CD4-positive, alpha-beta T cell treated with Interleukin-15 for 1 hour (primary cell): Measurements from ENCODE around the gene AP2A2.

Experiments
- DNase-seq: peaks from one replicate; pipeline ENCODE4 v3.0.0-alpha.2; 2020

The AP2A2 gene

DNA sequence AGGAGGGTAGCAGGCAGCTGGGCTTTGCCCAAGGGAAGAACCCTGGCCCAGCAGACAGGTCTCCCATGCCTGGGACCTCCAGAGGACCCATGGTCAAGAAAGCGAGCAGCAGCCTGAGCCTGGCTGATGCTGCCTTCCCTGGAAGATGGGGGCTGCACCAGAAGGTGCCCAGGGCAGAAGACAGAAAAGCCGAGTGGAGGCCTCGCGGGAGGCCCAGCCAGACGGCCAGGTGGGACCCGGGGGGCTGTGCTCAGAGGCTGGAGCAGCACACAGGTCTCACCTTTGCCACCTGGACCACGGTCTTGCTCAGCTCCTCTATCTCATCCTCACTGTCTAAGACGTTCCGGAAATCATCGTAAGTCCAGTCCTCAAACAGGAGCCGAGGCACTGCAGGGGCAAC is 25.9 kb upstream of the AP2A2 start:
- DNase-seq: no peak

DNA sequence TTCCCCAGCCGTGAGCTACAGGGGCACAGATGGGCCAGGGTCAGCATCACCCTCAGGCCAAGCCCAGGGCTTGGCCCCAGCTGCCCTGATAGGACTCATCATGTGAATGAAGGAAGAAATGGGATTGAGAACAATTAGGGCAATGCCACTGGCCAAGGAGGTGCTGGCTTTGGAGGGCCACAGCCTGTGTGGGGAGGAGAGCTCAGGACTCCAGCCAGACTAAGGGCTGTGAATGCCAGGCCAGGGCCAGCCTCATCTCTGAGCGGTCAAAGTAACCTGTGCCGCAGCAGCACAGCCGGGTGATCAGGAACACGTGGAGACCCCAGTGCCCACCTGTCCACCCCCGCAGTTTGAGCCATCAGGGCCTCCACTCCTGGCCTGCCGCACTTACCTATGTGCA is 25.1 kb upstream of the AP2A2 start:
- no peak for DNase-seq

DNA sequence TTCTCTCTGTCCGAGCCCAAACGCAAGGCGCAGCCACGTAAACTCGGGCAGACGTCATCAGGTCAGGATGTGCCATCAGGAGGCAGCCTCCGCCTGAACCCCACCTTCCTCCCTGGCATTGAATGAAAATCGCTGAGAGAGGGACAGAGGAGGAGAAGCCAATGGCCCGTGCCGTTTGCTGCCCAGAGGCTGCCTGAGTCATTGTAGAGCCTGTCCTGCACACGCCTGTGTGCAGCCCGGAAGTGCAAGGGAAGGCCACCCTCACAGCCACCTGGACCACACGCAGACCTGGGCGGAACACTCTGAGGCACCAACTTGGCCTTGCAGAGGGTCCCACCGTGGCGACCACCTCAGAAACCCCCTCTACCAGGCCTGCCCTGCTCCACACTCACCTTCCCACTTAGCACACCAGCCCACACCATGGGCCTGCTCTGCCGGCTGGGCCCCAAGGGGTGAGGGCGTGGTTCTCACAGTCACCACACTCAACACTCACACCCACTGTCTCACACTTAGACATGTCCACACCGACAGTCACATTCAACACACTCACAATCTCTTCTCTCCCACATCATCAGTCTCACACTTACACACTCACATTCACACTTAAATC is 24.1 kb upstream of the AP2A2 start:
- DNase-seq: no peak

DNA sequence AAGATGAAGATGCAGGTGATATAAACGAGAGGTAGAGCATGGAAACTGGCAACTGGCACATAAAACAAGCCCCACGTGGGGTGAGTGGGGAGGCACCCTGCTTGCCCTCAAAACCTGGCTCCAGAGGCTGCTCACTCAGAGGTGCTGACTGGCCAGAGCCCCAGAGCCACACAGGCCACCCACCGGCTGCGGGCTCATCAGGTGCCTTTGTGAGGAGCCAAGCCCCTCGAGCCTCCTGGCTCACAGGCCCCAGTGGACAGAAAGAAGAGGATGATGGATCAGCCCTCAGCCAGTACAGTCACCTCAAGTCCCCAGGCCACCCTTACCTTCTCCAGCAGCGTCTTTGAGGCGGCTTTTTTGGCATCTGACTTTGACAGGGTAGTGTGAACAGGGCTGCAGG is 21.3 kb upstream of the AP2A2 start:
- DNase-seq: no peak

DNA sequence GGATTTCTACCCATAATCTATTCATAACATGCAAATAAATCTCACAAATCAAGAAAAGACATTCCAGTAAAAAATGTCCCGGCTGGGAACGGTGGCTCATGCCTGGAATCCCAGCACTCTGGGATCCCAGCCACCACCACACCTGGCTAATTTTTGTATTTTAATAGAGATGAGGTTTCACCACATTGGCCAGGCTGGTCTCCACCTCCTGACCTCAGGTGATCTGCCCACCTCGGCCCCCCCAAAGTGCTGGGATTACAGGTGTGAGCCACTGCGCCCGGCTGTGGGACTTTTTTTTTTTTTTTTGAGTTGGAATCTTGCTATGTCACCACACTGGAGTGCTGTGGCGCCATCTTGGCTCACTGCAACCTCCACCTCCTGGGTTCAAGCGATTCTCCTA is 19.7 kb upstream of the AP2A2 start:
- DNase-seq: no peak

DNA sequence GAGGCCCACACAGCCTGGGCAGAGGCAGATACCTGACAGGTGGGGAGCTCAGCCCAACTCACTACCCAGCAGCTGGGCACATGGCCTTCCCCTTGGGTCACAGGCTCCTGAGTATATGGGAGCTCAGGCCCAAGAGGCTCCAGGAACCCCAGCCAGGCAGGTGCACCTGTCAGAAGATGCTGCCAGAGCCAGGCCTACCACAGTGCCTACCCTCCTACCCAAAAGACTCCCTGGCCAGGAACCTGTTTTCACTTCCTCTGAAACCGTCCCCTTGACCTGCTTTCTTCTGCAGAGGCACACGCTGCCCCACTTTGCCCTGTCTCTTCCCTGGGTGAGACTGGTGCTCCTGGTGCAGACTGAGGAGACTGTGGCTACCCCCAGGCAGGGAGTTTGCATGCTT is 18.0 kb upstream of the AP2A2 start:
- DNase-seq: no peak

DNA sequence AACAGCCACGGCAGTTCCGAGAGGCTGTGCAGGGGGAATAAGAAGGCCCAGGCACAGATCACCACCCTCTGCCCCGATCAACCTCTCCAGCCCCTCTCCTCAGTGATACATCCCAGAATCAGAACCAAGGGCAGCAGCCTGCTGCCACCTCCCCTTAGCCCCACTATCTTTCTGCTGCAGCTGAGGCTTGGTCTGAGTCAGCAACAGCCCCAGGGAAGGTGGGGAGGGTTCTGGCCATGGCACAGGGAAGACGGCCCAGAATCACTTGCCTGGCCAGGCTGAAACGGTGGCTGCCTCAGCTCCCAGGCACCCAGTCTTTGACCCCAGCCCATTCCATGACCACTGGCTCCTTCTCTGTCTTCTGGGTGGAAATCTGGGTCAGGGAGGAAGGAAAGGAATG is 17.4 kb upstream of the AP2A2 start:
- no peak for DNase-seq

DNA sequence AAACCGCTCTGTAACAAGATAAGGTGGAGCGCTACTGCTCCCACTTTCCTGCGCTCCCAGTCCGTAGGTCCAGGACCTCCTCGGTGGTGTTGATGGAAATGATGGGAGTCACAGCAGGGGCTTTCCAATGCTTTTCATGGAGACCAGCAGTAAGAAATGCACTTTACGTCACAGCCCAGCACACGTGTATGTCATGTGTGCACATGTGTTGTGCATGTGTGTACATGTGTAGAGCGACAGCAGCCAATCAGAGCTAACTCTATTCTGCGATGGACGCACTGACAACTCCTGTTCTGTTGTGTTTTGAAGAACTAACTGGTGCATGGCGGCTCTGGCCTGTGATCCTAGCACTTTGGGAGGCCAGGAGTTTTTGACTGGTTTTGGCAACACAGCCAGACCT is 16.3 kb upstream of the AP2A2 start:
- DNase-seq: no peak

DNA sequence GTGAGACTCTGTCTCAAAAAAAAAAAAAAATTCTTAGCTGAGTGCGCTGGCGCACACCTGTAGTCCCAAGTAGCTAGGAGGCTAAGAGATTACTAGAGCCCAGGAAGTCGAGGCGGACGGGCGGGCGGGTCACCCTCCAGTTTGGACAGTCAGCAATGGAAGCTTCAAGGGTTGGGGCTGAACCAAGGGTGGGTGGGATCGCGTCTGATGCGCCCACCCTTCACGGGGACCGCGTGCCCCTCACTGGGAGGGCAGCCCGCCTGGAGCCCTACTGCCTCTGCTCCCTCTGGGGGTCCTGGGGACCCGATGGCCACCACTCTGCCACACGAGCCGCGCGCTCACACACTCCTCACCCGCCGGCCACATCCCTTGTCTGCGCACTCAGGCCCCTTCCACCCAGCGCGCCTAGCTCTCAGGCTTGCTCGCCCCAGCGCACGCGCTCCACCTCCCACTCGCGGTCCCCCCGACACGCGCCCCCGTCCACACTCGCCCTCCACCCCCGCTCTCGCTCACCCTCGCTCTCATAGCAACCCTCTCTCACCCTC is 15.6 kb upstream of the AP2A2 start:
- DNase-seq: no peak

DNA sequence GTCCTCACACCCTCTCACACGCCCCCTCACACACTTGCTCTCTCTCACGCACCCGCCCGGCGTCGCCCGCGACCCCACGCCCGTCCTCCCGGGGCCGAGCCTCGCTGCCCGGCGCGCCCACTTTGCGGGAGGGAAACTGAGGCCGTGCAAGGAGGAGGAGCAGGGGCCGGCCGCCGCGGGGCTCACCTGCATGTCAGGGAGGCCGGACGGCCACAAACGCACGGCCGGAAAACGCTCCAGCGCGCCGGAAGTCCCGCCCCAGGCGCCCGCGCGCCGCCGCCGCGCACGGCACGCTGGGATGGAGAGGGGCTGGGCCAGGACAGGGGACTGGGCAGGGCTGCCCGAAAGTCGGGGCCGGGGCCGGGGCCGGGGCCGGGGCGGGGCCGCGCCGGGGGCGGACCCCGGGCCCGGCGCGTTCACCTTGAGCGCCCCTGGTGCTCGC is 15.1 kb upstream of the AP2A2 start, which contains the start of gene CHID1:
TSS of gene CHID1 (minus strand) at position 222 of the 442 bp plus-strand sequence. CDS start 5,994 bp downstream, outside the sequence.
- peak; percentile 86 for DNase-seq

DNA sequence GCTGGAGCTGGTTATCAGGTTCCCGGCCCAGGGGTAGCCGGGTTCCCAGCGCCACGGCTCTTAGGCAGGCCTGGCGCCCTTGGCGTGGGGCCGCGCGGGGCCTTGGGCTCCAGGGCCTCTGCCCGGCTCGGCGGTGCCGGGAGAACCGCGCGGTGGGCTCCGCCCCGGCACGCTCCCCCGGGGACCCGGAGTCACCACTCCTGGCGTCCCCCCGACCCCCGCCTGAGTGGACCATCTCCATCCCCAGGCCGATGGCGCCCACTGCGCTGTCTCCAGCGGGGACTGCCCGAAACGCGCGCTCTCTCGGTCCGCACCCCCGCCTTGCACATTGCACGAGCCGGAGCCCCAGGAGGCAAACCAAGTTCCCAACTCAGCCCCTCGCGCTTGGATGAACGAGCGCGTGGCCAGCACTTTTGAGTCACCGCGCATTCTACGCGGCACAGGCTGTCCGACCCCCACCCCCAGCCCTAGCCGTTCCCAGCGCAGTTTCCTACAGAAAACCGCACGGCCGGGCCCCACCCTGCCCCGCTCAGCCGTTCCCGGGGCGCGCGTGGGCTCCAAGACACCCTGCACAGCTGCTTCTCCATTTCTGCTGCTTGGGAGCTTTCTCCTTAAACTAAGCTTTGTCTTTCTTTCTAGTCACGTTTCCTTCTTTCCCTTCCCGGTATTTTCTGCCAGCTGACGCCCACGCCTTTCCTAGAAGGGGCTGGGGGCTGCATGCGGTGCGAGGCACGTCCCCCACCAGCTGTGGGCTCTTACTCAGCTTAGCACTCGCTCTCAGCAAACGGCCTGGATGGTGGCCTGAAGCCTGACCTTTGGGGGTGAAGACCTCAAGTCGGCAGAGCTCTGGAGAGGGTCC is 14.4 kb upstream of the AP2A2 start:
- no peak for DNase-seq

DNA sequence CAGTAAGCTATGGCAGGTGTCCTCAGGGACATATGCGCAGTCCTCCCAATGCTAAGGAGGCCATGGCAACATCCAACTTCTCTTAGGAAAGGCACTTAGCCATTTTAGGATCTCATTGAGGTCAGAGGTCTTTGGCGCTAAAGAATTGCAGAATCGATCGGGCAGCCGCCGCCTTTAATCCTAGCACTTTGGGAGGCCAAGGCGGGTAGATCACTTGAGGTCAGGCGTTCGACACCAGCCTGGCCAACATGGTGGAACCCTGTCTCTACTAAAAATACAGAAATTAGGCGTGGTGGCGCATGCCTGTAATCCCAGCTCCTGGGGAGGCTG is 13.8 kb upstream of the AP2A2 start:
- DNase-seq: no peak

DNA sequence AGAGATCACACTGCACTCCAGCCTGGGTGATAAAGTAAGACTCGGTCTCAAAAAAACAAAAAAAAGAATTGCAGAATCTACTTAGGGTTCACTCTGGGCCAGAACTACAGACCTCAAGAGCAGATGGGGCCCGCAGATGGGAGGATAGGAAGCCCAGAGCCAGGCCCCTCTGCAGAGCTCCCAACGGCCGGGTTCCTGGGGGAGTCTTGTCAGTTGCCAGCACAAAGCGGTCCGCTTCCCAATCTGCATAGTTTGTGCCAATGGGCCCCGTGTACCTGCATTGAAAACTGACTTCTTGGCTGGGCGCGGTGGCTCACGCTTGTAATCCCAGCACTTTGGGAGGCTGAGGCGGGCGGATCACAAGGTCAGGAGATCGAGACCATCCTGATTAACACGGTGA is 13.4 kb upstream of the AP2A2 start:
- DNase-seq: no peak

DNA sequence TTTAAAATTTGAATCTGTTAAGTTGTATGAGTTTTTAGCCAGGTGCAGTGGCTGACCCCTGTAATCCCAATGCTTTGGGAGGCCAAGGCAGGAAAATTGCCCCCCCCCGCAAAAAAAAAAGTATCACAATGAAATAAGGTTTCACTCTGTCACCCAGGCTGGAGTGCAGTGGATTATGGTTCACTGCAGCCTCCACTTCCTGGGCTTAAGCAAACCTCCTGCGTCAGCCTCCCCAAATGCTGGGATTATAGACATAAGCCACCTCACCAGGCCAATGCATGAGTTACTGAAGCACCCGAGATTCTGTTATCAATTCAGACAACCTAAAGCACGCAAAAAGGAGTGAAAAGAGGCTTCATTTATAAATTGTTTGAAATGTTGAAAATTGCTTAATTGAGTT is 12.6 kb upstream of the AP2A2 start:
- DNase-seq: no peak

DNA sequence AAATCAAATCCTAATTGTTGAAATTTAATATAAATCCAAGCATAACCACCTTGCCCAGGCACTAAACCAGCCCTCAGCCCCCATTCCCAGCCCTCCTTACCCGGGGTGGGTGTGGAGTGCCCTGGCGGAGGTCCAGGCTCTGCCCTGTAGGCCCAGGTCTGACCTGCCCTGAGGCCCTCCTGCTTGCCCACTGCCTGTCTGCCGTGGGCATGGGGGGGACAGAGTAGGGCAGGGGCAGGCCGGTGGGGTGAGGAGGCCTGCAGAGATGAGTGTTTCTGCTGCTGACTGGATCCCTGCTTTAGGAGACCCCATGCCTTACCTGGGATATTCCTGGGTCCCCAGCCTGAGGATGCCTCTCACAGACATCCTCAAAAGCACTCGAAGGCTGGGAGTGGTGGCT is 11.5 kb upstream of the AP2A2 start:
- DNase-seq: no peak

DNA sequence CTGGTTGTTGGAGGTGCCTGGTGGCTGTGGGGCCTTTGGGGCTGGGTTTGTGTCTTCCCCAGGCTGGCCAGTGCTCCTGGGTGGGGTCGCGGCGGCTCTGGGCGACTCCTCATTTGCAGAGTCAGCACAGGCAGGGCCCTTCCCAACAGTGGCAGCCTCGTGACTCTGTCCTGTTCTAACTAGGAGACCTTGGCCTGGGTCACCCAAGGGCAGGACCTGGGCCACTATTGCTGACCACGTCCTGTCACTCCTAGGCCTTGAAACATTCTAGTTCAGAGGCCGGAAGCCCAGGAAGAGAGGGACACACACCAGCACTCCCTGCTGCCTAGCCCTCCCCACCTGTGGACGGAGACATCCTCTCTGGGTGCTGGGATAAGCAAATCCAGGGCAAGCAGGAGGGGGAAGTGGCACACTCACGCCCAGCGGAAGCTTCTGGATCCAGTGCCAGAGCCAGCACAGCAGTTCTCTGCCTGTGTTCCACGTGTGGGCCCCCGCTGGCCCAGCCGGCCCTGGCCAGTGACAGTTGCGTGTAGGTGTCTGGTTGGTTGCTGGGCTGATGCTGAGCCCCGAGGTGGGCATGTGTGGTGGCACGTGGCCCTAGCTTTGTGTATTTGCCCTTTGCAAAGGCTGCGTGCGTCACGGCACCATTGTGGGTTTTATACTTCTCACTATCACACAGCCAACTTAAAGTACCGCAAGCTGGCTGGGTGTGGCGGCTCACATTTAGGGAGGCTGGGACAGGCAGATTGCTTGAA is 10.7 kb upstream of the AP2A2 start:
- DNase-seq: no peak

DNA sequence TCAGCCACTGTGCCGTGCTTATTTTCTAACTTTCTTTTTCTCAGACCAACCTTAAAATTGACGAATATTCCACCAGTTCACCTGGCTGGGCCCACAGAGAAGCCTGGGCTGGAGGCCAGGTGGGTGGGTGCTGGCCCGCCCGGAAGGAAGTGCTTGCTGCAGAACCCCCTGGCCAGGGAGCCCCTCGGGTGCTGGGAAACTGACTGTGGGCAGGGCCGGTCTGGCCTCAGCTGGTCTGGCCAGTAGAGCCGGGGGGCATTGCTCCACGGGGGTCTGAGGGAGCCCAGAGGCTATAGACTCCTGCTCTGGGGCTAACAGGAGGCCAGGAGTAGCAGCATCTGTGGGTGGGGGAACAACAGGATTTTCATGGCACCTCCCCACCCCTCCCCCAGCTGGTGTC is 8.2 kb upstream of the AP2A2 start:
- DNase-seq: no peak

DNA sequence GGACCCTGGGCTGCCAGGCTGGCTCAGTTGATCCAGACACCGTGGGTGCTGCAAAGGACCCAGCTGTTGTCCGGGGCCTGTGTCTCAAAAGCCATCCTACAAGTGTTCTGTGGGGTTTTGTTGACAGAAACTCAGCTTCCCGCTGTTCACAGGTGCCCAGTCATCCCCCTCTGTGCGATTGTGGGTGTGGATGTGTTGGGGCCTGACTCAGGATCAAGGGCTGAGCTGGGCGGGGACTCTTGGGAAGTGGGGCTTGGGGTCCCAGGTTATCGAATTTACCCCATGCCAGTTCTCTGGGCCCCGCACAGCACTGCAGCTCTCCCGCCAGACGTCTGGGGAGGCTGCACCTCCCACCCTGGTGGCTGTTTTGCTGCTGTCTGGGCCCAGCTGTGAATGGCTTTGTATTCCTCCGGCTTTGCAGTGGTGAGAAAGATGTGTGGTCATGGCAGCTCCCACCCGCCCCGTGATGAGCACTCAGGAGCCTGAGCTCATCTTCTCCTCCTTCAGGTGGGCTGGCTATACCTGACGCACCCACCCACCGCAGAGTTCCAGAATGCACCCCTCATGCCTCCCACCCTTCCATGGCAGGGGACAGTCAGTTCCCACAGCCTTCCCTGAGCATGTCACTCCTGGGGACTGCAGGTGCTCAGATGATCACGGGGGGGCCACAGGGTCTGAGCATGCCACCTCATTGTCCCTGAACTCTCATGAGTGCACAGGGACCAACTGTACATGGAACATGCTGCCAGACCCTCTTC is 3.6 kb upstream of the AP2A2 start:
- DNase-seq: no peak

DNA sequence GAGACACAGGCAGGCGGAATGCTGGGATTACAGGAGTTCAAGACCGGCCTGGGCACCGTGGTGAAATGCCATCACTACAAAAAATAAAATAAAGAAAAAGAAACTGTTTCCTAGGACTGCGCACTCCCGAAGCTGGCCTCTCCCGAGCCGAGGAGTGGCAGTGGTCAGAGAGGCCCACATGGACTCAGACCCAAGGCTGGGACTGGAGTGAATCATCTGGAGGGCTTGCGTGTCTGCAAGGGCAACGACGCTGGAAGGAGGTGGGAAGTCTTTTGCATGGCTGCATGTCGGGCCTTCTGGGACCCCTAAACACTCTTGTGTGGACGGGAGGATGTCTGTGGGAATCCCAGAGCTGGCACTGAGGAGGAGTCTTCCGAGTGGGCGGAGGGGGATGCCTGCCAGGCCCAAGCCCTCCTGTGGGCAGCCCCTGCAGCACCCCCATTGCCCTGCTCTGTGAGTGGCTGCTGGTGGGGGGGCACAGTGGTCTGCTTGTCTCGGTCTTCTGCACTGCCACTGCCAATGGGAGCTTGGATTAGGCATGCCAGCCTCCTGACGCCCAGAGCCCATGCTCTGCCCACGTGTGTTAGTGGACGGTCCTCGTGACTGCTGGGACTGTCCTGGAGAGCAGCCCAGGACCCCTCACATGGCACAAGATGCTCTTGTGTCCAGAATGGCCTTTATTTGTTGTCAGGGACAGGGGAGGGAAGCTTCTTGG is 1.8 kb upstream of the AP2A2 start:
- DNase-seq: no peak

DNA sequence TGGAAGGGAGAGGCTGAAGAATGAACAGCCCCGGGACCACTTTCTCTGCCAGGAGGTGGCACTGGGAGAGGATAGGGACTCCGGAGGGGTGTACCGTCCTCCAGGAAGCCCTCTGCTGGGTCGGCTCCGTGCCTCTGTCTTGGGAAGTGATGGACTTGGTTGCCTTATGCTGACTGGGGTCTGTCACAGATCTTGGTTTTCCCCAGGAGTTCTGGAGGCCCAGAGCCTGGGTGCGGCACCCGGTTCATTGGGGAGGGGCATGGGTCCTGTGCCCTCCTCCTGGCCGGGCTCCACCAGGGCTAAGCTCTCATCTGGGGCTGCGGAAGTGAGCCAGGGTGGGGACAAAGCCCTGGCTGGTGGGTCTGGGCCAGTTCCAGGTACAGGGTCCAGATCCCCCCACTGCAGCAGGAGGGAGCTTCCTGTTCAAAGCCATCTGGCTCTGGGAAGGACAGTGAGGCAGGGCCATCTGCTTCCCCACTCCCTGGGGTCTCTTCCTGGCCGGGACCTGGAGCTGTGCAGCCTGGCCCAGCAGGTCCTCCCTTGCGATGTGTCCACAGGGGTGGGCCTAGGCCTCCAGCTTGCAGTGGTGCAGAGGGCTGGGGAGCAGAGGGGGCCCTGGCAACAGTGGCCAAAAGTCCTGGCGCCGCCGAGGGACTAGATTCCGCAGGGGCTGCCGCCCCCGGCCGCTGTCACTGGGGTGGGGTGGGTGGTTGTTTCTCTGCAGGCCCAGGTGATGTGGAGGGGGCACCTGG is 1.1 kb upstream of the AP2A2 start:
- no peak for DNase-seq

DNA sequence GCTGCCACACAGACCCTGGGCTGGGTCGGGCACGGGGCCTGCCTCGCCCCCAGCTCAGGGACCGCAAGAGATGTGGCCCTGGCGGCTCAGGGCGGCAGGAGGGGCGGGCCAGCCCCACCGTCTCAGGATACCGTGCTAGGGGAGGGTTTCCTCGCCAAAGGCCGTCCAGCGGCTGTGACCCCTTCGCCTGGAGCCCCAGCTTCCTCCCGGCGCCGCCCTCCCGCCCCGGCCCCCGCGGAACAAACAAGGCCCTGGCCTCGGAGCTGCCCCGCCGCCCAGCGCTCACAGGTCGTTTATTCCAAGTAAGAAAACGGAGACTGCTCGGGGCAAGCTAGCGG is 543 bp upstream of the AP2A2 start:
- no peak for DNase-seq
